GM21360 (cell line): ENCODE data around the gene LMNTD2.

ENCODE experiments used
- ATAC-seq: cut with Tn5 transposase; IDR thresholded peaks from one replicate; pipeline ENCODE4 v1.9.1; 2021; ENCODE audit warnings: mild to moderate bottlenecking, moderate library complexity; ENCODE audit not compliant: unreplicated experiment

LMNTD2 gene

DNA sequence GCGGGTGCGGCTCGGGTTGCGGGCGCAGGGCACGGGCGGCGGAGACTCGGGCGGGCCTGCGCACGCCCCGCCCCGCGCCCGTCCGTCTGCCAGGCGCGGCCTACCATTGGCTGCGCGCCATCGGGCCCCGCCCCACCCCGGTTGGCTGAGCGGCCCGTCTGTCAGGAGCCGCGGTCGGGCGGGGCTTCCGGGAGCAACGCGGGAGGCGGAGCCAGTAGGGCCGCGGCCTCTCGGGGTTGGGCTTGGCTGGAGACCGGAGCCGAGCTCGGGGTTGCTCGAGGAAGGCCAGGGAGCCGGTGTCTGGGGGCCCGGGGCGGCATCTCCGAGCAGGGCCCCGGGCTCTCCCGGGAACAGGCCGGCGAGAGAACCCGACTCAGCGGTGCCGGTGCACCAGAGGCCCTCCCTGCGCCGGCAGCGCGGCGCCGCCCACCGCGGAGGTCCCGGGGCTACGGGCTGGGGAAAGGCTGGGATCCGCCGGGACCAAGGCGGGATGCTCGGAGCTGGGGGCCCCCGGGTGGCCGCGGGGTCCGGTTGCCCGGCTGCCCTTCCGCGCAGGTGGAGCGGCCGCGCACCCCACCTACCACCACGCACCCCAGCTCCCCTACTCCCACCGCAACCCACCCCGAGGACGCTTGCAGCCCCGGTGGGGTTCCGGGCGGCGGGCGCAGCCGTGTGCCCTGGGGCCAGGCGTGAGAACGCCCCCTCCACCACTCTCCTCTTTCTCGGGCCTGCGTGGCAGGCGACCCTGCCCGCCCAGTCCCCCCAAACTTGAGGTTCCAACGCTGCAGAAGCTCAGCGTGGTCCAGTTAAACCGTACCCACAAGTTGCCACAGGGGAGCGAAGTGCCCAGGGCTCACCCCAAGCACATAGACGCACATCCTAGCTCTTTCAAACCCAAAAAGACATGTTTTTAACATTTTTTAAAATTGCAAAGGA lies 24.8 kb downstream of the LMNTD2 start, which contains the start of gene HRAS:
TSS of gene HRAS (minus strand) at position 58 of the 936 bp plus-strand sequence.
- ATAC-seq: peak; percentile 57

- no peak for ATAC-seq
Observed at GRCh38 chr11:535210-535518, 25.4 kb downstream of the LMNTD2 start.

- ATAC-seq: peak; percentile 0
Observed at GRCh38 chr11:534396-535209, 25.9 kb downstream of the LMNTD2 start.

- ATAC-seq: no peak
Observed at GRCh38 chr11:533586-534395, 26.7 kb downstream of the LMNTD2 start.

DNA sequence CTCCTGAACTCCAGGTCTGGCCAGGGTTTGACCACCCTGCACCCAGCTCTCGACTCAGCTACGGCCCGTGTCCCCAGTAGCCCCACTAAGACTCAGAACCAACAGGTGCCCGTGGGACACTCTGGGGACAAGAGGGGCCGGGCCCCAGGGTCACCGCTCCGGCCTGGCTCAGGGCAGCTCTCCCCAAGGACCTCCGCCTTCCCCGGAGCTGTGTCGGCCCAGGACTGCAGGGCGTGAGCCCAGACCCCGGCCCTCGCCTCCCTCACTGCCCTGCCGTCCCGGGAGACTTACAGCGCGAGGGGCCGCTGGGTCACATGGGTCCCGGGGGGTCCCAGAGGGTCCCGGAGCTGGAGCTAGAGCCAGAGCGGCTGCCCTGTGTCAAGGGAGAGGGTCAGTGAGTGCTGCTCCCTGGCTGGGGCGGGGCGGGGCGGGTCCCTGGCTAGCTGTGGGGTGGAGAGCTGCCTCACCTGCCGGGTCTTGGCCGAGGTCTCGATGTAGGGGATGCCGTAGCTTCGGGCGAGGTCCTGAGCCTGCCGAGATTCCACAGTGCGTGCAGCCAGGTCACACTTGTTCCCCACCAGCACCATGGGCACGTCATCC lies 27.5 kb downstream of the LMNTD2 start:
- no peak for ATAC-seq

GRCh38 chr11:532527-532985 lies 28.0 kb downstream of the LMNTD2 start:
- no peak for ATAC-seq

- no peak for ATAC-seq
Observed at GRCh38 chr11:531919-532526, 28.5 kb downstream of the LMNTD2 start.

DNA sequence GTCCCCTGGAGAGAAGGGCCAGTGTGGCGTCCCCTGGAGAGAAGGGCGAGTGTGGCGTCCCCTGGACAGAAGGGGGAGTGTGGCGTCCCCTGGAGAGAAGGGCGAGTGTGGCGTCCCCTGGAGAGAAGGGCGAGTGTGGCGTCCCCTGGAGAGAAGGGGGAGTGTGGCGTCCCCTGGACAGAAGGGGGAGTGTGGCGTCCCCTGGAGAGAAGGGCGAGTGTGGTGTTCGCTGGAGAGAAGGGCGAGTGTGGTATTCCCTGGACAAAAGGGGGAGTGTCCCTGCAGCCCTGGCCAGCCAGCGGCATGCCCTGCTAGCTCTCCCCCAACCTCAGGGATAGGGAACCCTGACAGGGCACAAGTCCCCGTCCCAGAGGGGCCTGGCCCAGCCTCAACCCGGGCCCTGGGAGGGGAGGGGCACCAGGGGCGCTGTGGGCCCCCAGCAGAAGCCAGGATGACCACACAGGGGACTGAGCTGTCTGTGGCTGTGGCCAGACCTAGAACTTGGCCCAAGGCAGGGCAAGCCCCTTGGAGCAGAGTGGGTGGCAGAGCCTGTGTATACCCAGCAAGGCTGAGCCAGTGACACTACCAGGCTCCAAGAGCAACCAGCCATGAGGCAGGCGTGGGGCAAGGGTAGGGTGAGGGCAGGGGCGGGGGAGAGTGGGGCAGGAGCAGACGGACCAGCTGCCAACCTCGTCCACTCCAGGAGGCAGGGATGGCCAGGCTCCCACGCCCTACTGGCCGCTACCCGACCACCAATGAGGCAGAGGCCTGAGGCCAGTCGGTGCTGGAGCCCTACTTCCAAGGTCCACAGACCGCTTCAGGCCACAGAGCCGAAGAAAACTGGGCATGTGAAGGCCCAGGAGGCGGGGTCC lies 29.3 kb downstream of the LMNTD2 start:
- no peak for ATAC-seq

- ATAC-seq: no peak
Observed at GRCh38 chr11:529728-530411, 30.7 kb downstream of the LMNTD2 start.

GRCh38 chr11:528815-529727 lies 31.5 kb downstream of the LMNTD2 start:
- no peak for ATAC-seq

GRCh38 chr11:528166-528814 lies 32.2 kb downstream of the LMNTD2 start:
- ATAC-seq: no peak

DNA sequence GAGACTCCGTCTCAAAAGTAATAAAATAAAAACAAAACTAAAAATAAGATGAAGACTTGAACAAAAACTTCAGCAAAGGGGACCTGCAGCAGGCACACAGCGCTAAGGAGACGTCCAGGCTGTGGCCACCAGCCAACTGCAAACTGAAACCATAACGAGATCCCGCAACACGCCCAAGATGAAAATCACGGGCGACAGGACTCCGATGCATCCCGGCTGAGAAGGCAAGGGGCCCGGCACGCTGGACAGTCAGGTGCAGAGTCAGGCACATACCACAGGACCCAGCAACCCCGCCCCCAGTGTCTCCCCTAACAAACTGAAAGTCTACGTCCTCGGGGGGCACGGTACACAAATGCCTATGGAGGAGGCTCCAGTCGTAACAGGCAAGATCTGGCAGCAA lies 34.3 kb downstream of the LMNTD2 start:
- ATAC-seq: no peak

DNA sequence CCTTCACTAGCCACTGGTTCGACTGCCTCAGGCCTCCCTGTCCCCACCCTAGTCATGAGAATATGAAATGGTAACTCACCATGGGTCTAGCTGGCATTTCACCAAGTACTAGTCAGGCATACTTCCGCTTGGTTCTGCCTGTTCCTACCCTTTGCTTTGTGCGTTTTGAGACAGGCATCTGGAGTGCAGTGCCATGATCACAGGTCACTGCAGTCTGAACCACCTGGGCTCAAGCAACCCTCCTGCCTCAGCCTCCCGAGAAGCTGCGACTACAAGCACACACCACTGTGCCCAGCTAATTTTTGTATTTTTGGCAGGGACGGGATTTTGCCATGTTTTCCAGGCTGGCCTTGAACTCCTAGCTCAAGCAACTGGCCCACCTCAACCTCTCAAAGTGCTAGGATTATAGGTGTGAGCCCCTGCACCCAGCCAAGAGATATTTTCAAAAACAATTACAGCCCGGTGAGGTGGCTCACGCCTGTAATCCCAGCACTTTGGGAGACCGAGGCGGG lies 39.3 kb downstream of the LMNTD2 start:
- no peak for ATAC-seq

GRCh38 chr11:520428-521176 lies 39.9 kb downstream of the LMNTD2 start:
- ATAC-seq: no peak

DNA sequence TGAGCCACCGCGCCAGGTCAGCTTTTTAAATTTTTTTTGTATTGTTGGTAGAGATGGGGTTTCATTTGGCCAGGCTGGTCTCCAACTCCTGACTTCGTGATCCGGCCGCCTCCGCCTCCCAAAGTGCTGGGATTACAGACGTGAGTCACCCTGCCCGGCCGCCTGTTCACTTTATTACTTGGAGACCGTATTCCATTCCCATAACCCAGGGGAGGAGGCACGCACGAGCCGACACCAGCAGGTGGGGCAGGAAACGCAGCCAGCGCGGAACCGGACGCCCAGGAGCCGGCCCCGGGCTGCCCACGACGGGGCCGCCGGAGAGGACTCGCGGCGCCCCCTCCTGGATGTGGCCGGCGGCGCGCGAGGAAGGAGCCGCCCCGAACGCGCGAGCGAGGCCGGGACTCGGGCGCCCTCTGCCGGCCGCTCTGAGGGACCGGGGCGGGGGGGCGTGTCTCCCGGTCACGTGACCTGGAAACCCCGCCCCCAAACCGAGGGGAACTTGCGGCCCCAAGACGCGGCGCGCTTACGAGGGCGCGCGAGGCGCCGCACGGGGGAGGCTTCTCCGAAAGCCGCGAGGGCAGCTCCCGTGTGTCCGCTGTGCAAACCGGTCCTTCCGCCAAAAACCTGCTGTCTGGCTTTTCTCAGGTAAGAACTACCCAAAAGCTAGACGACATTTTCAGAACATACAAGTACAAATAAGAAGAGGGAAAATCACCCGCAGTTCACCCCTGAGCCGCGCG lies 41.9 kb downstream of the LMNTD2 start:
- ATAC-seq: peak; percentile 91
